Mesothelial cell of epicardium (in vitro differentiated cells): Measurements from ENCODE around the gene SPATA13. TPM values are rescaled to one million over a fixed set of nuclear protein-coding genes. Genes with fewer than 3 reads are reported as not detected.
"Not testable (repeated sequence)": the region's sequence is repeated elsewhere in the genome, so short reads cannot be mapped to it uniquely, and the experiment has no call there.

Experiments used
- DNase-seq, 2 experiments: peaks; one replicate each; pipeline ENCODE4 v3.0.0; 2021; ENCODE audit warnings: low spot score in 2 of 2; ENCODE audit not compliant: unreplicated experiment in 2 of 2
- H3K27ac Mint-ChIP-seq: 2 replicates; pipeline ENCODE4 v1.8.0; 2021; ENCODE audit warnings: mixed read lengths
- H3K27me3 Mint-ChIP-seq: 2 replicates; pipeline ENCODE4 v1.8.0; 2021; ENCODE audit warnings: low read depth, mixed read lengths
- H3K36me3 Mint-ChIP-seq: 2 replicates; pipeline ENCODE4 v1.8.0; 2021; ENCODE audit warnings: mixed read lengths
- H3K4me1 Mint-ChIP-seq: 2 replicates; pipeline ENCODE4 v1.8.0; 2021; ENCODE audit warnings: mixed read lengths
- H3K4me3 Mint-ChIP-seq: 2 replicates; pipeline ENCODE4 v1.8.0; 2021; ENCODE audit warnings: mild to moderate bottlenecking, moderate library complexity, mixed read lengths
- H3K9me3 Mint-ChIP-seq: 2 replicates; pipeline ENCODE4 v1.8.0; 2021; ENCODE audit warnings: mixed read lengths
- CTCF ChIP-seq: fragments of 200-600 bp; sonication (generic); IDR thresholded peaks from one replicate; pipeline ENCODE4 v1.5.0; 2021; ENCODE audit warnings: antibody characterized with exemption; ENCODE audit not compliant: unreplicated experiment
- total RNA-seq: library from RNA; stranded (reverse); gene quantifications from 3 replicates; pipeline ENCODE4 v1.2.1, GENCODE V29; 2021

Gene SPATA13
- total RNA-seq, 1 donor from 2014 or later: 3.8 TPM

- H3K36me3 Mint-ChIP-seq: no peaks in the 10 kb centered on the region
- no peak for DNase-seq
- no peaks in the 10 kb centered on the region for H3K27me3 Mint-ChIP-seq
- peaks cover 4% of the 10 kb centered on the region for H3K4me1 Mint-ChIP-seq
- no peaks in the 10 kb centered on the region for H3K9me3 Mint-ChIP-seq
- no peak for TF ChIP-seq CTCF
- no peak overlapping the region for H3K4me3 Mint-ChIP-seq
- no peak overlapping the region for H3K27ac Mint-ChIP-seq
Observed at GRCh38 chr13:24308068-24308445, 147.5 kb downstream of the SPATA13 start.

- H3K36me3 Mint-ChIP-seq: no peaks in the 10 kb centered on the region
- H3K27ac Mint-ChIP-seq: no peak overlapping the region
- no peaks in the 10 kb centered on the region for H3K27me3 Mint-ChIP-seq
- no peak for TF ChIP-seq CTCF
- H3K9me3 Mint-ChIP-seq: no peaks in the 10 kb centered on the region
- DNase-seq: no peak
- H3K4me1 Mint-ChIP-seq: peaks cover 4% of the 10 kb centered on the region
- no peak overlapping the region for H3K4me3 Mint-ChIP-seq
Observed at GRCh38 chr13:24308488-24309020, 148.0 kb downstream of the SPATA13 start.

- H3K4me1 Mint-ChIP-seq, H3K27me3 Mint-ChIP-seq, H3K27ac Mint-ChIP-seq, DNase-seq, H3K36me3 Mint-ChIP-seq, H3K9me3 Mint-ChIP-seq, H3K4me3 Mint-ChIP-seq: not testable (repeated sequence)
Observed at GRCh38 chr13:24309300-24309699, 148.8 kb downstream of the SPATA13 start, which contains the start of gene C1QTNF9. Gene C1QTNF9 (plus strand): TSS chr13:24309580. CDS start chr13:24316004, 6,424 bp downstream.

GRCh38 chr13:24313439-24313838, 152.9 kb downstream of the SPATA13 start:
- no peak for TF ChIP-seq CTCF
- Mint-ChIP-seq H3K4me3 (no peak overlapping the region), H3K27ac (no peak overlapping the region), H3K9me3 (peaks cover 4% of the 10 kb centered on the region), H3K36me3 (no peaks in the 10 kb centered on the region), H3K4me1 (no peaks in the 10 kb centered on the region), H3K27me3 (peaks cover 5% of the 10 kb centered on the region)
- no peak for DNase-seq

GRCh38 chr13:24317835-24318234, 157.3 kb downstream of the SPATA13 start:
- not testable (repeated sequence) for H3K36me3 Mint-ChIP-seq, H3K4me1 Mint-ChIP-seq, H3K4me3 Mint-ChIP-seq, H3K27me3 Mint-ChIP-seq, H3K9me3 Mint-ChIP-seq, H3K27ac Mint-ChIP-seq, DNase-seq

GRCh38 chr13:24318878-24319277, 158.4 kb downstream of the SPATA13 start:
- H3K36me3 Mint-ChIP-seq, H3K27me3 Mint-ChIP-seq, H3K4me1 Mint-ChIP-seq, DNase-seq, H3K9me3 Mint-ChIP-seq, H3K4me3 Mint-ChIP-seq, H3K27ac Mint-ChIP-seq: not testable (repeated sequence)

GRCh38 chr13:24319641-24320040, 159.1 kb downstream of the SPATA13 start:
- not testable (repeated sequence) for H3K9me3 Mint-ChIP-seq, H3K27ac Mint-ChIP-seq, DNase-seq, H3K27me3 Mint-ChIP-seq, H3K36me3 Mint-ChIP-seq, H3K4me3 Mint-ChIP-seq, H3K4me1 Mint-ChIP-seq

GRCh38 chr13:24321416-24321815, 160.9 kb downstream of the SPATA13 start:
- H3K9me3 Mint-ChIP-seq, DNase-seq, H3K36me3 Mint-ChIP-seq, H3K27ac Mint-ChIP-seq, H3K4me1 Mint-ChIP-seq, H3K4me3 Mint-ChIP-seq: not testable (repeated sequence)
- H3K27me3 Mint-ChIP-seq: peaks cover 17% of the 10 kb centered on the region

GRCh38 chr13:24322470-24322869, 161.9 kb downstream of the SPATA13 start:
- not testable (repeated sequence) for H3K4me1 Mint-ChIP-seq, H3K4me3 Mint-ChIP-seq, H3K27ac Mint-ChIP-seq, H3K36me3 Mint-ChIP-seq, H3K9me3 Mint-ChIP-seq, DNase-seq
- H3K27me3 Mint-ChIP-seq: peaks cover 24% of the 10 kb centered on the region
